ENCODE data around the gene SLC38A10.
"Not testable (repeated sequence)": the region's sequence is repeated elsewhere in the genome, so short reads cannot be mapped to it uniquely, and the experiment has no call there.

Gene SLC38A10

DNA sequence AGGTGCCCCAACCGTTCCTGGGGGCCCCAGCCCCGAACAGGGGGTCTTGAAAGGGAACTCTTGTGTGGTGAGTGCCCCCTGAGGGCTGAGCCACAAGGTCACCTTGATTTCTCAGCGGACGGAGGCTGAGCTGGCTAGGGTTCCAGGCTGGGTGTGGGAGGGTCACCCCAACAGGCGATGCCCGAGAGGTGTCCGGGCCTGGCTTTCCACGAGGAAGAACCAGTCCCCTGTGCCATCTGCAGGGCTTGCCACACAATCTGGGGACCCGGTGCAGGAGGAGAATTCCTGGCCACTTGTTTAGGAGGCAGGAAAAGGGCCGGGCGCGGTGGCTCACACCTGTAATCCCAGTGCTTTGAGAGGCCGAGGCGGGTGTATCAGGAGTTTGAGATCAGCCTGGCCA lies 16.8 kb upstream of the SLC38A10 start:
- TF ChIP-seq, protein P1, sequence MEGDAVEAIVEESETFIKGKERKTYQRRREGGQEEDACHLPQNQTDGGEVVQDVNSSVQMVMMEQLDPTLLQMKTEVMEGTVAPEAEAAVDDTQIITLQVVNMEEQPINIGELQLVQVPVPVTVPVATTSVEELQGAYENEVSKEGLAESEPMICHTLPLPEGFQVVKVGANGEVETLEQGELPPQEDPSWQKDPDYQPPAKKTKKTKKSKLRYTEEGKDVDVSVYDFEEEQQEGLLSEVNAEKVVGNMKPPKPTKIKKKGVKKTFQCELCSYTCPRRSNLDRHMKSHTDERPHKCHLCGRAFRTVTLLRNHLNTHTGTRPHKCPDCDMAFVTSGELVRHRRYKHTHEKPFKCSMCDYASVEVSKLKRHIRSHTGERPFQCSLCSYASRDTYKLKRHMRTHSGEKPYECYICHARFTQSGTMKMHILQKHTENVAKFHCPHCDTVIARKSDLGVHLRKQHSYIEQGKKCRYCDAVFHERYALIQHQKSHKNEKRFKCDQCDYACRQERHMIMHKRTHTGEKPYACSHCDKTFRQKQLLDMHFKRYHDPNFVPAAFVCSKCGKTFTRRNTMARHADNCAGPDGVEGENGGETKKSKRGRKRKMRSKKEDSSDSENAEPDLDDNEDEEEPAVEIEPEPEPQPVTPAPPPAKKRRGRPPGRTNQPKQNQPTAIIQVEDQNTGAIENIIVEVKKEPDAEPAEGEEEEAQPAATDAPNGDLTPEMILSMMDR (IDR thresholded peaks at IDR 0.05; ENCODE audit: control extremely low read depth, extremely low read depth, low read depth, missing control alignments), result no peak
- DNase-seq (ENCODE audit: extremely low spot score), result no peak
- CTCF ChIA-PET, result interaction anchor here (2.0 kb wide), 1 partner anchor 173 kb away, joined by 5 read pairs; no protein-coding TSS in a partner anchor
- POLR2A ChIA-PET, result no interaction called here

DNA sequence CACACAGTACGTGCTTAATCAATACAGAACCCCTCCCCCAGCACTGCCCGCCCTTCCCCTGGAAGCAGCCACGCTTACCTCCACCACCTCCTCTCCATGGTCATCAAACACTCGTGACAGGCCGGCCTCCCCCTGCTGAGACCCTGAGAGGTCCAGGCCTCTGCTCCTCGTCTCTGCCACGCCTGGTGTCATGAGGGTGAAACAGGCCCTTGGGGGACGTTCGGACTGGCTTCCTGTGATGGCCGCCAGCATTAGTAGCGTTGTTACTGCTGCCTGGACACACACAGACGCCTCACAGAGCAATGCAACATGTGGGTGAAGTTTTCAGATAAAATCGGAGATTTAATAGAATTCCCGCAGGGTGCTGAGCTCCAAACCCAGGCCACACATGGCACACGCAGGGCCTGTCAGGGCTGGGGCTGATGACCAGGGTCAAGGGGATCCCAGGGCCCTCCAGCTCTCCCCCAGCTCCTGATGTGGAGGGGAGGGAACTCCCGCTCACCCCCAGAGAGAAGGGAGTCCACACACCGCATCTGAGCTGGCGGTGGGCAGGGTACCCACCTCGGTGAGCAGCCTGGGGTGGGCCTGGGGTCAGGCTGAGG lies 15.9 kb upstream of the SLC38A10 start:
- CTCF ChIA-PET, result no interaction called here
- POLR2A ChIA-PET, result no interaction called here

DNA sequence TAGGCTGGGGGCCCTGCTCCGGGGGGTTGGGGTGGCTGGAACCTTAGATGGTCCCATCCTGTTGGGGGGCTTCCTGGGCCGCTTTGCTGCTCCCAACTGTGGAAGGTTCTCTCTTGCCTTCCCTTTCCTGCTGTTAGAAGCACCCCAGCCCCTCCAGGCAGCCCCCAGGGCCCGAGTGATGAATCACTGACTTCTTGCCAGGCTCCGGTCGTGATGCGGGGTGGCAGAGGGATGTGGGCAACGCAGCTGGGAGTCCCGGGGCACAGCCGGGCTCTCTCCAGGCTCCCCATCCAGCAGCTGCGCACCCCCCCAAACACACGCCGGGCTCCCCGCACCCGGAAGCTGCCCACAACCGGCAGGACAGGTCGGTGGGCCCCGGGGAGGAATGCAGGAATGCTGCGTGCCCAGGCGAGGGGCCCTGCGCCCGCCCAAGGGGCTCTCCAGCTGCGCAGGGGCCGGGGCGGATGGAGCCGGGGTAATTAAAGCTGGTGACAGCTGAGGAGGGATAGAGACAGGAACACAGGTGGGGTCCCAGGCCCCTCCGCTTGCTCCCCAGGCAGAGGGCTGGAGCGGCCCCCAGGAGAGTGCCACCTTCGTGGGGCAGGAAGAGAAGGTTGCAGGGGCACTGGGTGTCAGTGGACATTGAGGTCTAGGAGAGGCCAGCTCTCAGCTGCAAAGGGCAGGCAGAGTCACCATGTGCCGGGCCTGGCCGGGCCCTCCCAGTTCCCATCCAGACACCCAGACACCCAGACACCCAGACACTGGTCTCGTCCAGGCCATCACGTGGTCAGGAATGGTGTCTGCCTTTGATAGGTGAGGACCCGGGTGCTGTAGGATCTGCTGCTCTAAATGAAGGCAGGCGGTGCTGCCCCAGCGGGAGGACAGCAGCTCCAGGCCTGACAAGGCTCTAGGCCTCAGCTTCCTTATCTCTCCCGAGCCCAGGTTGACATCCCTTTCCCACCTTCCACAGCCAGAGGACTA lies 15.0 kb upstream of the SLC38A10 start:
- DNase-seq (ENCODE audit: extremely low spot score), result no peak
- ChIA-PET POLR2A (no interaction called here), CTCF (interaction anchor here (1.1 to 1.7 kb wide), 2 partner anchors 12 to 120 kb away, joined by 4 to 6 read pairs; no protein-coding TSS in a partner anchor)
- TF ChIP-seq, protein P1 (IDR thresholded peaks at IDR 0.05; ENCODE audit: control extremely low read depth, extremely low read depth, low read depth, missing control alignments), result no peak

More for the DNA sequence above, 15.9 kb upstream of the SLC38A10 start:
- TF ChIP-seq, protein P1 (IDR thresholded peaks at IDR 0.05; ENCODE audit: control extremely low read depth, extremely low read depth, low read depth, missing control alignments), result no peak
- no peak for DNase-seq (ENCODE audit: extremely low spot score)

DNA sequence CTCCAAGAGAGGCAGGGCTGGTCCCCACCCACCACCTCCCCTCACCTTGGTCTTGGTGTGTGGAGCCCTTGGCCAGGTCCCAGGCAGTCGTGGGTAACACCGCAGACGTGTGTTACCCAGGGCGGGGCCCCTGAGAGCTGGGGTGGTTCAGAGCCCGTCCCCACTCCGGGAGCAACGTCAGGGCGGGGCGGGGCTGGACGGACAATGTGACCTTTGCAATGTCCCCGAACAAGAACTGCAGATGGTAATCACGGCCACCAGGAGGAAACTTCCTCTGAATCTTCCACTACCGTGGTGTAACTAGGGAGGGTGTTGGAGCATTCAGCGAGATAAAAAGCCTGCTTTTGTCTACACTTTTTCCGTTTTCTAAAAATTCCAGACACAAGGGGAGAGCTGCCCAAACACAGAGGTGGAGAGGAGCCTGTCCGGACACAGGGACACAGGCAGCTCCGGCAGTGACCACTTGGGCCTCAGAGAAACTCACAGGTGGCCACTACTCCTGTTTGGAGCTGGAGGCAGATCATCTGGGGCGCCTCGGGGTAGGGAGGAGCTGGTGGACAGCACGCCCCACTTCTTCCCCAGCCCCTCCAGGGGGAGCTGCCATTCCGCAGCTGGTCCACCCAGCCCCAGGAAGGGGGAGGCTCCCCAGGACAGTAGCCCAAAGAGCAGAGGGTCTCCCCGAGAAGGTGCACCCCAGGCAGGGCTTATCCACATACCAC lies 14.2 kb upstream of the SLC38A10 start:
- ChIA-PET POLR2A (no interaction called here), CTCF (interaction anchor here (1.1 to 1.7 kb wide), 2 partner anchors 13 to 120 kb away, joined by 4 to 6 read pairs; no protein-coding TSS in a partner anchor)
- DNase-seq (ENCODE audit: extremely low spot score), result no peak
- TF ChIP-seq, protein P1 (IDR thresholded peaks at IDR 0.05; ENCODE audit: control extremely low read depth, extremely low read depth, low read depth, missing control alignments), result peak; percentile 24

DNA sequence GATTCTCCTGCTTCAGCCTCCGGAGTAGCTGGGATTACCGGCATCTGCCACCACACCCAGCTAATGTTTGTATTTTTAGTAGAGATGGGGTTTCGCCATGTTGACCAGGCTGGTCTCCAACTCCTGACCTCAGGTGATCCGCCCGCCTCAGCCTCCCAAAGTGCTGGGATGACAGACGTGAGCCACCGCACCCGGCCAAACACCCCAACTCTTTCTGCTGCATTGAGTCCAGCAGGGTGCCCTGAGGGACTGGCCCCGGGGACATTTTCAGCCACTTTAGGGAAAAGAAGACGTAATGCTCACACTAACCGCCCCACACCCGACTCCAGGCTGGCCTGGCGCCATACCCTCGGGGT lies 13.7 kb upstream of the SLC38A10 start:
- DNase-seq (ENCODE audit: extremely low spot score); POLR2A ChIA-PET: not testable (repeated sequence)
- CTCF ChIA-PET, result interaction anchor here (1.4 to 1.7 kb wide), 2 partner anchors 13 to 176 kb away, joined by 3 to 6 read pairs; no protein-coding TSS in a partner anchor

DNA sequence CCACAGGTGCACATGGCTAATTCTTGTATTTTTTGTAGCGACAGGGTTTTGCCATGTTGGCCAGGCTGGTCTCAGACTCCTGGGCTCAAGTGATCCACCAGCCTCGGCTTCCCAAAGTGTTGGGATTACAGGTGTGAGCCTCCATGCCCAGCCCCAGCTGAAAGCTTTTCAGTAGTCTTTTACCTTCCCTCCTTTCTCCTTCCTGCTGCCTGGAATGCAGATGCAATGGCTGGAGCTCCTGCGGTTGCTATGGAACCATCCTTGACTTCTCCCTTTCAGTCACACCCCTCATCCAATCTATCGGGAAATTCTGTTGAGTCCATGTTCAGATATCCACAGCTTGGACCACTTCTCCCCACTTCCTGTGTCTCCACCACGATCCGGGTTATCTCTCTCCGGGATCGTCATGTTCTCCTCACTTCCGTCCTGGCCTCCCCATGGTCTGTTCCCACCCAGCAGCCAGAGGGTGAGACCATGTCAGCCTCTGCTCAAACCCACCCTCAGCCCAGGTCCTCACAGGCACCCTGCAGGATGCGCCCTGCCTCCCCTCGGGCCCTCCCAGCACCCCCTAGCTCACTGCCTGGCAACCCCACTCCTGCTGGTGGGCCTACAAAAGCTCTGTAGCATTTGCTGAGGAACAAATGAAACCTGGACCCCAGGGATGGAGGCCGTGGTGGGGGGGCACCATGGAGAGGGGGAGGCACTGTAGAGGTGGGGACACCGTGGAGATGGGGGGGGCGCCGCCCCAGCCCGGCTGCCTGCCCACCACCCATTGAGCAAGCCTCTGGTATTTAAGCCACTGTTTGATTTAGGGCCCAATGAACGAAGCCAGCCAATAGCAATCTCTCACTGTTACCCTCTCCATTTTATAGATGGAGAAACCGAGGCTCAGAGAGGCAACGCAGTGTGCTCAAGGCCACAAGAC lies 12.8 kb upstream of the SLC38A10 start:
- TF ChIP-seq, protein P1 (IDR thresholded peaks at IDR 0.05; ENCODE audit: control extremely low read depth, extremely low read depth, low read depth, missing control alignments), result no peak
- DNase-seq (ENCODE audit: extremely low spot score), result no peak
- ChIA-PET CTCF (interaction anchor here (1.4 kb wide), 1 partner anchor 177 kb away, joined by 3 read pairs; no protein-coding TSS in a partner anchor), POLR2A (interaction anchor here (0.6 kb wide), 1 partner anchor 137 kb away, joined by 3 read pairs; no protein-coding TSS in a partner anchor)
